Measurements from ENCODE around the gene NUDT14.

- TF ChIP-seq POLR2AphosphoS5 (IDR thresholded peaks at IDR 0.05; ENCODE audit: borderline replicate concordance, low read depth, low read length) (no peak), EZH2 (IDR thresholded peaks at IDR 0.05) (no peak), FOXP2 (optimal IDR thresholded peaks at IDR 0.05; ENCODE audit: control extremely low read depth, extremely low read length, insufficient read depth) (no peak)
Observed at GRCh38 chr14:105167303-105168092, 13.6 kb downstream of the NUDT14 start.
